ENCODE data around the gene PHACTR1.

DNA sequence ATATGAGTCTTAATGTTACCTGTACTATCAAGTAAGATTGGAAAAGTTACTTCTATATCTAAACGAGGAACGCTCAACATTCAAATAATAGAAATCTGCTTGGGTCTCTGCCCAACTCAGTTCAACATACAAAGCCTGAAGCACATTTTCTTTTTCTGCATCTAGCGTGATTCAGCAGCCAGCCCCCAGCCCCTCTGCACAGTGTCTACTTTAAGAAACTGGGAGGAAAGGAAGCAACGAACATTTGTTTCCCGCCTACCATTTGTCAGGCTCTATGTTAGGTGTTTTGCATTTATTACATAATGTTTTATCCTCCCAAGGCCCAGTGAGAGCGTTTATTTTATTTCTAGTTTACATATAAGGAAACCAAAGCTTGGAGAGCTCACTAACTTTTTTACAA lies 17.3 kb downstream of the PHACTR1 start:
- TF ChIP-seq, protein P1, sequence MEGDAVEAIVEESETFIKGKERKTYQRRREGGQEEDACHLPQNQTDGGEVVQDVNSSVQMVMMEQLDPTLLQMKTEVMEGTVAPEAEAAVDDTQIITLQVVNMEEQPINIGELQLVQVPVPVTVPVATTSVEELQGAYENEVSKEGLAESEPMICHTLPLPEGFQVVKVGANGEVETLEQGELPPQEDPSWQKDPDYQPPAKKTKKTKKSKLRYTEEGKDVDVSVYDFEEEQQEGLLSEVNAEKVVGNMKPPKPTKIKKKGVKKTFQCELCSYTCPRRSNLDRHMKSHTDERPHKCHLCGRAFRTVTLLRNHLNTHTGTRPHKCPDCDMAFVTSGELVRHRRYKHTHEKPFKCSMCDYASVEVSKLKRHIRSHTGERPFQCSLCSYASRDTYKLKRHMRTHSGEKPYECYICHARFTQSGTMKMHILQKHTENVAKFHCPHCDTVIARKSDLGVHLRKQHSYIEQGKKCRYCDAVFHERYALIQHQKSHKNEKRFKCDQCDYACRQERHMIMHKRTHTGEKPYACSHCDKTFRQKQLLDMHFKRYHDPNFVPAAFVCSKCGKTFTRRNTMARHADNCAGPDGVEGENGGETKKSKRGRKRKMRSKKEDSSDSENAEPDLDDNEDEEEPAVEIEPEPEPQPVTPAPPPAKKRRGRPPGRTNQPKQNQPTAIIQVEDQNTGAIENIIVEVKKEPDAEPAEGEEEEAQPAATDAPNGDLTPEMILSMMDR (IDR thresholded peaks at IDR 0.05), result no peak
- no peak for TF ChIP-seq POLR2A (IDR thresholded peaks at IDR 0.05)
